T-cell (primary cell): ENCODE measurements around the gene NANOS3. TPM values are rescaled to one million over a fixed set of nuclear protein-coding genes. Genes with fewer than 3 reads are reported as not detected.
A peak's percentile ranks its signal among the peaks of the same experiment; 100 is the strongest.

Source experiments
- ATAC-seq, 4 experiments: fragments of 200-7000 bp in 3 of 4; fragments of 150-1000 bp in 1 of 4; cut with Tn5 transposase; replicated peaks in 1 of 4; 1 replicate in 3 of 4; 2 replicates in 1 of 4; pipeline ENCODE4 v1.10.0; 2021; ENCODE audit warnings: moderate library complexity in 3 of 4, mild to moderate bottlenecking in 2 of 4, moderate number of reproducible peaks in 1 of 4
- CTCF ChIA-PET, 2 donors: fragments of 300-600 bp; sonication (Branson Sonifier 250); formaldehyde crosslinking; loops; one replicate each; lab custom pipeline; 2022; ENCODE audit warnings: antibody characterized with exemption in 2 of 2; lab: Charles Lee
- POLR2A ChIA-PET, 2 donors: fragments of 300-600 bp; sonication (Branson Sonifier 250); formaldehyde crosslinking; loops; one replicate each; lab custom pipeline; 2022; ENCODE audit warnings: antibody characterized with exemption in 2 of 2; lab: Charles Lee
- DNase-seq, 35 experiments: peaks; one replicate each; pipeline versions ENCODE4 v3.0.0 to v3.0.0-alpha.2; 2013 to 2023
- H3K27ac ChIP-seq: one replicate; pipeline ENCODE4 v1.5.1; 2013; ENCODE audit warnings: low read length
- H3K27me3 ChIP-seq, 2 experiments: replicated peaks in 1 of 2; 1 replicate in 1 of 2; 2 replicates in 1 of 2; pipeline versions ENCODE4 v1.6.1 to v1.7.0; 2013; ENCODE audit warnings: low read length in 1 of 2, mixed read lengths in 1 of 2; ENCODE audit not compliant: control insufficient read depth in 2 of 2, insufficient read depth in 2 of 2; ENCODE audit errors: extremely low read depth in 1 of 2
- H3K36me3 ChIP-seq, 2 donors: 1 replicate in 1 of 2; 2 replicates in 1 of 2; pipeline versions ENCODE4 v1.6.1 to v1.7.0; 2013; ENCODE audit warnings: low read length in 1 of 2; ENCODE audit not compliant: control insufficient read depth in 2 of 2, insufficient read depth in 1 of 2; ENCODE audit errors: extremely low read depth in 1 of 2
- H3K4me1 ChIP-seq, 2 experiments: 1 replicate in 1 of 2; 2 replicates in 1 of 2; pipeline versions ENCODE4 v1.6.1 to v1.7.0; 2013; ENCODE audit warnings: low read length in 2 of 2, mixed read lengths in 1 of 2; ENCODE audit not compliant: insufficient read depth in 2 of 2, control insufficient read depth in 1 of 2; ENCODE audit errors: extremely low read depth in 1 of 2
- H3K4me3 ChIP-seq, 2 donors: 1 replicate in 1 of 2; 2 replicates in 1 of 2; pipeline versions ENCODE4 v1.5.1 to v1.7.0; 2013; ENCODE audit warnings: mild to moderate bottlenecking in 2 of 2, low read length in 1 of 2, moderate library complexity in 1 of 2; ENCODE audit not compliant: control insufficient read depth in 1 of 2; ENCODE audit errors: extremely low read depth in 1 of 2
- H3K9me3 ChIP-seq: 2 replicates; pipeline ENCODE4 v1.7.0; 2013
- H3K27ac Mint-ChIP-seq, 2 donors: one replicate each; pipeline ENCODE4 v1.8.0; 2020 to 2021; ENCODE audit warnings: mild to moderate bottlenecking in 2 of 2, mixed read lengths in 2 of 2
- H3K27me3 Mint-ChIP-seq, 2 donors: one replicate each; pipeline ENCODE4 v1.8.0; 2021 to 2022; ENCODE audit warnings: mixed read lengths in 2 of 2
- H3K36me3 Mint-ChIP-seq: one replicate; pipeline ENCODE4 v1.8.0; 2021; ENCODE audit warnings: mixed read lengths
- H3K4me1 Mint-ChIP-seq, 3 donors: one replicate each; pipeline ENCODE4 v1.8.0; 2020 to 2022; ENCODE audit warnings: mixed read lengths in 3 of 3, mild to moderate bottlenecking in 1 of 3
- H3K4me3 Mint-ChIP-seq, 3 donors: one replicate each; pipeline ENCODE4 v1.8.0; 2020 to 2022; ENCODE audit warnings: mild to moderate bottlenecking in 3 of 3, mixed read lengths in 3 of 3, moderate library complexity in 3 of 3
- H3K9me3 Mint-ChIP-seq, 3 donors: one replicate each; pipeline ENCODE4 v1.8.0; 2020 to 2022; ENCODE audit warnings: mixed read lengths in 3 of 3
- WGBS: methylation state at CpG from one replicate; pipeline ENCODE4 v1.1.5; 2013; ENCODE audit warnings: missing lambda C conversion rate; ENCODE audit not compliant: insufficient coverage; 5-methylcytosine and 5-hydroxymethylcytosine counted together
- total RNA-seq, 35 experiments: library from RNA in 6 of 35; stranded (reverse) in 6 of 35; fragments of 120-200 nt in 1 of 35; gene quantifications; one replicate each; pipeline versions ENCODE4 v1.2.1 to v1.2.4 and lab custom pipeline; 2013 to 2026

Gene NANOS3
- total RNA-seq, 5 donors from 2014 or later (not counting 1 experiment from before 2014, with no cell fraction given), result 0.85 to 2.3 (median 1.5) TPM; not detected in 1

- peak in 16 of 35 experiments; percentile 8 to 43 (median 24) for DNase-seq
- Histone ChIP-seq H3K36me3 (peaks cover 0 to 4% of the 10 kb centered on the region in 2 donors), H3K4me1 (peaks cover 7 to 20% of the 10 kb centered on the region in 2 experiments), H3K27ac (no peak overlapping the region), H3K9me3 (no peaks in the 10 kb centered on the region), H3K27me3 (no peaks in the 10 kb centered on the region), H3K4me3 (peak overlapping the region; percentile 65 to 67)
- POLR2A ChIA-PET, result no interaction called here
- peak overlapping the region; percentile 15 to 68 for H3K27ac Mint-ChIP-seq
- peaks cover 13% of the 10 kb centered on the region for H3K36me3 Mint-ChIP-seq
- 9% methylated on average over 8 of the region's 13 CpGs for WGBS
- peak; percentile 39 to 55 (median 50) for ATAC-seq
- CTCF ChIA-PET, result interaction anchor here in 1 of 2 donors (0.9 kb wide), 1 partner anchor 20 kb away, joined by 4 read pairs; no protein-coding TSS in a partner anchor
- no peaks in the 10 kb centered on the region for H3K9me3 Mint-ChIP-seq
- H3K4me1 Mint-ChIP-seq, result peaks cover 14 to 25% (median 17%) of the 10 kb centered on the region in 3 donors
- peak overlapping the region; percentile 77 to 83 (median 81) for H3K4me3 Mint-ChIP-seq
- no peaks in the 10 kb centered on the region for H3K27me3 Mint-ChIP-seq
Observed at GRCh38 chr19:13906521-13906904, 29.6 kb downstream of the NANOS3 start.

GRCh38 chr19:13906910-13907309 is 30.0 kb downstream of the NANOS3 start:
- ATAC-seq (no peak), DNase-seq (no peak)
- Histone ChIP-seq H3K9me3 (no peaks in the 10 kb centered on the region), H3K36me3 (peaks cover 0 to 4% of the 10 kb centered on the region in 2 donors), H3K4me1 (peaks cover 7 to 20% of the 10 kb centered on the region in 2 experiments), H3K27me3 (no peaks in the 10 kb centered on the region), H3K4me3 (peak overlapping the region; percentile 65 to 67), H3K27ac (no peak overlapping the region)
- POLR2A ChIA-PET, result no interaction called here
- peaks cover 13% of the 10 kb centered on the region for H3K36me3 Mint-ChIP-seq
- peak overlapping the region; percentile 15 to 68 for H3K27ac Mint-ChIP-seq
- 100% methylated on average over 1 of the region's 5 CpGs for WGBS
- H3K27me3 Mint-ChIP-seq, result no peaks in the 10 kb centered on the region
- H3K4me3 Mint-ChIP-seq, result peak overlapping the region; percentile 77 to 83 (median 81)
- CTCF ChIA-PET, result interaction anchor here in 1 of 2 donors (0.8 to 0.9 kb wide), 2 partner anchors 20 to 70 kb away, joined by 3 to 4 read pairs; no protein-coding TSS in a partner anchor
- peaks cover 14 to 25% (median 17%) of the 10 kb centered on the region in 3 donors for H3K4me1 Mint-ChIP-seq
- no peaks in the 10 kb centered on the region for H3K9me3 Mint-ChIP-seq

- H3K4me3 Mint-ChIP-seq, result no peak overlapping the region
- H3K27me3 Mint-ChIP-seq, result no peaks in the 10 kb centered on the region
- ATAC-seq (no peak), DNase-seq (no peak)
- peaks cover 14 to 25% (median 17%) of the 10 kb centered on the region in 3 donors for H3K4me1 Mint-ChIP-seq
- H3K27ac Mint-ChIP-seq, result no peak overlapping the region
- H3K4me1 ChIP-seq, result peaks cover 7 to 17% of the 10 kb centered on the region in 2 experiments
- 96% methylated on average over 8 of the region's 8 CpGs for WGBS
- ChIA-PET POLR2A (no interaction called here), CTCF (interaction anchor here in 1 of 2 donors (0.7 kb wide), 1 partner anchor 147 kb away, joined by 4 read pairs; no protein-coding TSS in a partner anchor)
- no peaks in the 10 kb centered on the region for H3K9me3 ChIP-seq
- peaks cover 19% of the 10 kb centered on the region for H3K36me3 Mint-ChIP-seq
- H3K27me3 ChIP-seq, result no peaks in the 10 kb centered on the region
- peaks cover 0 to 19% of the 10 kb centered on the region in 2 donors for H3K36me3 ChIP-seq
- H3K4me3 ChIP-seq, result no peak overlapping the region
- H3K9me3 Mint-ChIP-seq, result no peaks in the 10 kb centered on the region
- H3K27ac ChIP-seq, result no peak overlapping the region
Observed at GRCh38 chr19:13908674-13909073, 31.7 kb downstream of the NANOS3 start.

- WGBS, result 83% methylated on average over 2 of the region's 2 CpGs
Observed at GRCh38 chr19:13909430-13909829, 32.5 kb downstream of the NANOS3 start.

GRCh38 chr19:13913352-13913751 is 36.4 kb downstream of the NANOS3 start:
- ATAC-seq, result no peak
- H3K36me3 ChIP-seq, result peaks cover 0 to 37% of the 10 kb centered on the region in 2 donors
- DNase-seq, result no peak
- WGBS, result 100% methylated on average over 9 of the region's 17 CpGs
- CTCF ChIA-PET, result no interaction called here
- POLR2A ChIA-PET, result no interaction called here
- Mint-ChIP-seq H3K36me3 (peaks cover 36% of the 10 kb centered on the region), H3K4me3 (no peak overlapping the region), H3K9me3 (no peaks in the 10 kb centered on the region), H3K4me1 (no peaks in the 10 kb centered on the region), H3K27ac (peak overlapping the region in 1 of 2 donors; percentile 34), H3K27me3 (no peaks in the 10 kb centered on the region)
- no peaks in the 10 kb centered on the region for H3K9me3 ChIP-seq
- H3K27ac ChIP-seq, result no peak overlapping the region
- no peak overlapping the region for H3K4me3 ChIP-seq
- H3K27me3 ChIP-seq, result no peaks in the 10 kb centered on the region
- H3K4me1 ChIP-seq, result no peaks in the 10 kb centered on the region

More at GRCh38 chr19:13909430-13909829, 32.5 kb downstream of the NANOS3 start:
- DNase-seq (no peak), ATAC-seq (no peak)
- Mint-ChIP-seq H3K9me3 (no peaks in the 10 kb centered on the region), H3K36me3 (peaks cover 19% of the 10 kb centered on the region), H3K4me3 (no peak overlapping the region), H3K27ac (no peak overlapping the region), H3K27me3 (no peaks in the 10 kb centered on the region), H3K4me1 (peaks cover 14 to 17% (median 17%) of the 10 kb centered on the region in 3 donors)
- Histone ChIP-seq H3K4me1 (peaks cover 7 to 17% of the 10 kb centered on the region in 2 experiments), H3K4me3 (no peak overlapping the region), H3K27ac (no peak overlapping the region), H3K36me3 (peaks cover 0 to 20% of the 10 kb centered on the region in 2 donors), H3K9me3 (no peaks in the 10 kb centered on the region), H3K27me3 (no peaks in the 10 kb centered on the region)
- ChIA-PET CTCF (interaction anchor here (0.5 to 0.7 kb wide), 2 partner anchors 95 to 147 kb away, joined by 3 to 4 read pairs; no protein-coding TSS in a partner anchor), POLR2A (no interaction called here)

- DNase-seq (no peak), ATAC-seq (no peak)
- H3K27me3 Mint-ChIP-seq, result no peaks in the 10 kb centered on the region
- ChIA-PET CTCF (interaction anchor here in 1 of 2 donors (0.6 kb wide), 1 partner anchor 21 kb away, joined by 3 read pairs; no protein-coding TSS in a partner anchor), POLR2A (no interaction called here)
- no peaks in the 10 kb centered on the region for H3K9me3 Mint-ChIP-seq
- H3K36me3 Mint-ChIP-seq, result peaks cover 36% of the 10 kb centered on the region
- H3K4me1 Mint-ChIP-seq, result no peaks in the 10 kb centered on the region
- no peaks in the 10 kb centered on the region for H3K4me1 ChIP-seq
- no peak overlapping the region for H3K4me3 ChIP-seq
- H3K4me3 Mint-ChIP-seq, result no peak overlapping the region
- H3K27me3 ChIP-seq, result no peaks in the 10 kb centered on the region
- no peak overlapping the region for H3K27ac ChIP-seq
- peaks cover 0 to 36% of the 10 kb centered on the region in 2 donors for H3K36me3 ChIP-seq
- H3K27ac Mint-ChIP-seq, result no peak overlapping the region
- no CpG with 5 or more reads among the region's 3 CpGs for whole genome bisulfite sequencing
- H3K9me3 ChIP-seq, result no peaks in the 10 kb centered on the region
Observed at GRCh38 chr19:13914777-13915176, 37.8 kb downstream of the NANOS3 start.
